CD4-positive, alpha-beta memory T cell (primary cell): ENCODE measurements around the gene DIPK1B. TPM values are rescaled to one million over a fixed set of nuclear protein-coding genes. Genes with fewer than 3 reads are reported as not detected.
A peak's percentile ranks its signal among the peaks of the same experiment; 100 is the strongest.
"Not testable (repeated sequence)": the region's sequence is repeated elsewhere in the genome, so short reads cannot be mapped to it uniquely, and the experiment has no call there.

Experiments
- CTCF ChIA-PET: fragments of 350-600 bp; sonication (Branson Sonifier 250); formaldehyde crosslinking; loops from one replicate; lab custom pipeline; 2021; ENCODE audit warnings: inconsistent platforms; ENCODE audit not compliant: partially characterized antibody; lab: Charles Lee
- POLR2A ChIA-PET: fragments of 350-600 bp; sonication (Branson Sonifier 250); formaldehyde crosslinking; loops from one replicate; lab custom pipeline; 2021; ENCODE audit not compliant: partially characterized antibody; lab: Charles Lee
- DNase-seq, 5 donors: peaks; one replicate each; pipeline versions ENCODE4 v3.0.0 to v3.0.0-alpha.2; 2020 to 2022; ENCODE audit warnings: mixed read lengths in 1 of 5
- H3K27ac ChIP-seq: one replicate; pipeline ENCODE4 v1.7.0; 2013; ENCODE audit warnings: low read depth, low read length
- H3K27me3 ChIP-seq: 2 replicates; pipeline ENCODE4 v1.7.0; 2013; ENCODE audit warnings: mild to moderate bottlenecking, low read length, moderate library complexity; ENCODE audit not compliant: insufficient read depth
- H3K36me3 ChIP-seq: 2 replicates; pipeline ENCODE4 v1.7.0; 2013; ENCODE audit warnings: mild to moderate bottlenecking, low read length, moderate library complexity; ENCODE audit not compliant: insufficient read depth
- H3K4me1 ChIP-seq: 2 replicates; pipeline ENCODE4 v1.7.0; 2013; ENCODE audit warnings: mild to moderate bottlenecking, low read length, moderate library complexity; ENCODE audit not compliant: insufficient read depth
- H3K4me3 ChIP-seq, 2 donors: one replicate each; pipeline ENCODE4 v1.7.0; 2013; ENCODE audit warnings: low read length in 2 of 2, mild to moderate bottlenecking in 1 of 2
- H3K9me3 ChIP-seq, 2 donors: one replicate each; pipeline ENCODE4 v1.7.0; 2013; ENCODE audit warnings: low read length in 2 of 2, control low read depth in 1 of 2; ENCODE audit not compliant: control insufficient read depth in 1 of 2
- H3K27ac Mint-ChIP-seq, 7 donors: one replicate each; pipeline ENCODE4 v1.8.0; 2020 to 2021; ENCODE audit warnings: mixed read lengths in 7 of 7, mild to moderate bottlenecking in 6 of 7, inconsistent platforms in 3 of 7, moderate library complexity in 3 of 7
- H3K27me3 Mint-ChIP-seq, 2 donors: one replicate each; pipeline ENCODE4 v1.8.0; 2020 to 2021; ENCODE audit warnings: mixed read lengths in 2 of 2
- H3K36me3 Mint-ChIP-seq, 2 donors: one replicate each; pipeline ENCODE4 v1.8.0; 2020 to 2021; ENCODE audit warnings: mixed read lengths in 2 of 2, inconsistent platforms in 1 of 2, mild to moderate bottlenecking in 1 of 2
- H3K4me1 Mint-ChIP-seq, 4 donors: one replicate each; pipeline ENCODE4 v1.8.0; 2020 to 2021; ENCODE audit warnings: mixed read lengths in 4 of 4, mild to moderate bottlenecking in 1 of 4
- H3K4me3 Mint-ChIP-seq, 8 donors: one replicate each; pipeline ENCODE4 v1.8.0; 2020 to 2021; ENCODE audit warnings: mixed read lengths in 8 of 8, mild to moderate bottlenecking in 7 of 8, moderate library complexity in 6 of 8, inconsistent platforms in 3 of 8
- H3K9me3 Mint-ChIP-seq, 8 donors: one replicate each; pipeline ENCODE4 v1.8.0; 2020 to 2021; ENCODE audit warnings: mixed read lengths in 8 of 8, mild to moderate bottlenecking in 5 of 8, inconsistent platforms in 3 of 8, moderate library complexity in 1 of 8
- intact Hi-C: fragments of 100-400 bp; cut with micrococcal nuclease; formaldehyde crosslinking; loops from one replicate; pipeline ENCODE4 v1.15.1; 2023
- polyA plus RNA-seq, 2 donors: library from polyadenylated mRNA; unstranded; fragments of 300-500 nt; fragmentation: Illumina TruSeq; gene quantifications; one replicate each; pipeline ENCODE4 v1.2.3, GENCODE V29; 2021
- total RNA-seq, 2 experiments: library from RNA; stranded (reverse); gene quantifications; one replicate each; pipeline ENCODE4 v1.2.3, GENCODE V29; 2021

The DIPK1B gene
- total and polyA plus RNA-seq, 4 experiments from 2014 or later, result not detected

DNA sequence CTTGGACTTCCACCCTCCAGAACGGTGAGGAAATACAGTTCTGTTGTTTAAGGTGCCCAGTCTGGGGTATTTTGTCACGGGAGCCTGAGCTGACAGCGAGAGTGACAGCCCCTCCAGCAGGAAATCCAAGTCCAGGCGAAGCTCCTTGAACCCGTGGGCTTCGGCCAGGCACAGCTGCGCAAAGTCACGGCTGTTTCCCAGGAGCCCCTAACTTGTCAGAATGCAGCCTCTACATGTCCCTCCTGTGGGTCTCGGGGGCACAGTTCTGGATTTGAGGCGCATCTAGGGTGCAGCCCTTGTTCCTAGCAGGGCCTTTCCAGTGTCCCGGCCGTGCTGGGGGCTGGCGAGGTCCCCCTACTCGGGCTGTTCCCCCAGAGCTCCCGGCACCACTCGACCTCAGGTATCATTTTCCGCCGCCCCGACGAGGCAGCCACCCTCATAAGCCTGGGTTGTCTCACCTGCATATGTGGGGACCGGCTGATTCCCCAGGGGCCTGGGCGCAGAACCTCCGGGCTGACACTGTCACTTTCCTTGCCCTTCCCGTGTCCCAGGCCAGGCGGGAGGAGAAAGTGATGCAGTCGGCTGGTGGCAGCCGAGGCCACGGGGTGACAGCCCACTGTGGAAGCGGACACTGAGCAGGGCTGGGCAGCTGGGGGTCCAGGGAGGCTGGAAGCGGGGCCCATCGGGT lies 41.1 kb downstream of the DIPK1B start:
- intact Hi-C loops, result no loop called here
- DNase-seq, result peak in 1 of 5 donors; percentile 20
- Histone ChIP-seq H3K36me3 (no peaks in the 10 kb centered on the region), H3K4me3 (no peak overlapping the region), H3K4me1 (no peaks in the 10 kb centered on the region), H3K27ac (no peak overlapping the region), H3K9me3 (peaks cover 0 to 6% of the 10 kb centered on the region in 2 donors), H3K27me3 (no peaks in the 10 kb centered on the region)
- ChIA-PET POLR2A (no interaction called here), CTCF (no interaction called here)
- no peak overlapping the region for H3K27ac Mint-ChIP-seq
- H3K4me1 Mint-ChIP-seq, result no peaks in the 10 kb centered on the region
- peaks cover 3 to 8% of the 10 kb centered on the region in 2 donors for H3K27me3 Mint-ChIP-seq
- H3K36me3 Mint-ChIP-seq, result peaks cover 0 to 4% of the 10 kb centered on the region in 2 donors
- H3K4me3 Mint-ChIP-seq, result no peak overlapping the region
- peaks cover 3 to 29% (median 21%) of the 10 kb centered on the region in 8 donors for H3K9me3 Mint-ChIP-seq

DNA sequence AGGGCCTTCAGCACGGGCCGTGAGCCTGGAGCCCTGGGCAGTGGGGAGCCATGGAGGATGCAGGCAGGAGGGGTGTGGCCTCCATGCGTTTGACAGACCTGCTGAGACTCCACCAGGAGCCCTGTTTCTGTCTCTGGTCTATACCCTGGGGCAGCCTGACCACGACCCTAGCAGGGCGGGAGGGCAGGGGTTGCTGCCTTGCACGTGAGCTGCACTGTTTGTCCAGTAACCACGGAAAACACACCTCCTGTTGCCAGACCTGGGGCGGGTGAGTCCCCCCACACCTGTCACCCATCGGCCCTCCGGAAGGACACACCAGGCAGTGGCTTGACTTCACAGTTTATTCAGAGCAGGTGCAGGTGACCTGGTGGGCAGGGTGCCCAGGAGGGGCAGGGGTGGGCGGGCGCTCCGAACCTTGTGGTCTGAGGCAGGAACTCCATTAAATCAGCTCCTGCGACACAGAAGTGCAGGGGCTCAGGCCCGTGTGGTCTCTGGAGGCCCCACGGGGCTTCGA lies 41.7 kb downstream of the DIPK1B start:
- H3K27ac ChIP-seq, result no peak overlapping the region
- Mint-ChIP-seq H3K27me3 (peaks cover 3 to 8% of the 10 kb centered on the region in 2 donors), H3K36me3 (peaks cover 0 to 4% of the 10 kb centered on the region in 2 donors), H3K4me1 (no peaks in the 10 kb centered on the region), H3K27ac (no peak overlapping the region), H3K9me3 (peaks cover 3 to 29% (median 21%) of the 10 kb centered on the region in 8 donors), H3K4me3 (no peak overlapping the region)
- no peaks in the 10 kb centered on the region for H3K27me3 ChIP-seq
- intact Hi-C loops, result no loop called here
- CTCF ChIA-PET, result no interaction called here
- H3K4me1 ChIP-seq, result no peaks in the 10 kb centered on the region
- H3K9me3 ChIP-seq, result peaks cover 0 to 6% of the 10 kb centered on the region in 2 donors
- H3K36me3 ChIP-seq, result no peaks in the 10 kb centered on the region
- DNase-seq, result no peak
- H3K4me3 ChIP-seq, result no peak overlapping the region
- POLR2A ChIA-PET, result no interaction called here

DNA sequence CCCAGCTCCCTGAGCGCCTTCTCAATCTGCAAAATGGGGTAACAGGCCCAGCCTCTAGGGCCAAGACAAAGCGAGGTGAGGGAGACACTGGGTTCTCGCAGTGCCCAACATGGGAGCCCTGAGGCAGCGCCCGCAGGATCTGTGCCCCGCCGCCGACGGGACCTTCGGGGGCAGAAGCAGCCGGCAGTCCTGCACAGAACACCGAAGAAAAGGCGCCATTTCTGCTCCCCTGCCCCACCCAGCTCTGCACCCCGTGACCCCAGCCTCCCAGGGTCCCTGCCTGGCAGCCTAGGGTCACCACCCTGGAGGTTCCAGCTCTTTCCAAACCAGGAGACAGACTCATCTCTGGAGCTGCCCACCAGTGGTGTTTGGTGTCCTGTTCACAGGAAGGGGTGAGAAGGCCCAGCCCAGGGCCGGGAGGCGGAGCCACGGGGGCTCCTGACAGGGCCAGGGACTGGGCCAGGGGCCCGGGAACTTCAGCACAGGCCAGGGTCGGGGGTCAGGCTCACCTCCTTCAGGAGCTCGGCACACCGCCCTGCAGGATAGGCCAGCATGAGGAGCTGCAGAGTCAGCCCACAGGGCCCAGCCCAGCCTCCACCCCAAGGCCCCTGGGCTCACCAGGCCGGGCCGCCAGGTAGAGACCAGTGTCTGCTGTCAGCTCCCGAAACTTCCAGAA lies 42.4 kb downstream of the DIPK1B start:
- peak in 1 of 5 donors; percentile 27 for DNase-seq
- CTCF ChIA-PET, result interaction anchor here (0.9 kb wide), 1 partner anchor 17 kb away, joined by 4 read pairs; no protein-coding TSS in a partner anchor
- H3K4me1 Mint-ChIP-seq, result no peaks in the 10 kb centered on the region

DNA sequence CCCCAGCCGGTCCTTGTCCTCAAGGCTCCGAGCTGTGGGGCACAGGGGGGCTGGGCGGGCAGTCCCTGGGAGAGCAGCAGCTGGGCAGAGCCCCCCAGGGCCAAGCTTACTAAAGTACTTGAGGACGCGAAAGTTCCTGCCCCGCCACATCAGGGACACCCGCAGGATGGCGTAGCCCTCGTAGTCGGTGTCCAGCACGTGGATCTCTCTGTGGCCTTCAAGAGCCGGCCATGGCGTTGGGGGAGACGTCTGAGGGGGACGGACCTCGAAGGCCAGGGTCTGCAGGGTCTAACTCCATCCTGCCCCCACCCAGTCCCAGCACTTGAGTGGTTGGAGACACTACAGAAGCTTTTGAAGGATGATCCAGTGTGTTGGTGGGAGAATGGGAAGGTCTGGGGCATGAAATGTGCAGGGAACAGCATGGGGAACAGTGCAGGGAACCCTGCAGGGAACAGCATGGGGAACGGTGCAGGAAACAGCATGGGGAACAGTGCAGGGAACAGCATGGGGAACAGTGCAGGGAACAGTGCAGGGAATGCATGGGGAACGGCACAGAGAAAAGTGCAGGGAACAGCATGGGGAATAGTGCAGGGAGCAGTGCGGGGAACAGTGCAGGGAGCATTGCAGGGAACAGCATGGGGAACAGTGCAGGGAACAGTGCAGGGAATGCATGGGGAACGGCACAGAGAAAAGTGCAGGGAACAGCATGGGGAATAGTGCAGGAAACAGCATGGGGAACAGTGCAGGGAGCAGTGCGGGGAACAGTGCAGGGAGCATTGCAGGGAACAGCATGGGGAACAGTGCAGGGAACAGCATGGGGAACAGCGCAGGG lies 43.1 kb downstream of the DIPK1B start:
- H3K4me3 Mint-ChIP-seq, H3K27me3 ChIP-seq, intact Hi-C loops, H3K4me1 Mint-ChIP-seq, H3K4me1 ChIP-seq, H3K36me3 ChIP-seq, H3K4me3 ChIP-seq, H3K27ac ChIP-seq, H3K9me3 ChIP-seq, H3K36me3 Mint-ChIP-seq: not testable (repeated sequence)
- H3K27me3 Mint-ChIP-seq, result peaks cover 5 to 11% of the 10 kb centered on the region in 2 donors
- CTCF ChIA-PET, result interaction anchor here (0.9 kb wide), 1 partner anchor 16 kb away, joined by 4 read pairs; no protein-coding TSS in a partner anchor
- DNase-seq, result peak in 1 of 5 donors; percentile 29
- H3K9me3 Mint-ChIP-seq, result peaks cover 3 to 29% (median 20%) of the 10 kb centered on the region in 8 donors
- H3K27ac Mint-ChIP-seq, result peak overlapping the region in 1 of 7 donors; percentile 53
- POLR2A ChIA-PET, result interaction anchor here (0.5 kb wide), 1 partner anchor 29 kb away, joined by 6 read pairs; no protein-coding TSS in a partner anchor

More for the DNA sequence above, 42.4 kb downstream of the DIPK1B start:
- Mint-ChIP-seq H3K4me3 (no peak overlapping the region), H3K27me3 (peaks cover 3 to 9% of the 10 kb centered on the region in 2 donors), H3K36me3 (peaks cover 0 to 4% of the 10 kb centered on the region in 2 donors), H3K9me3 (peaks cover 3 to 29% (median 21%) of the 10 kb centered on the region in 8 donors), H3K27ac (no peak overlapping the region)
- POLR2A ChIA-PET, result no interaction called here
- no peaks in the 10 kb centered on the region for H3K27me3 ChIP-seq
- intact Hi-C loops, result no loop called here
- no peaks in the 10 kb centered on the region for H3K36me3 ChIP-seq
- H3K4me3 ChIP-seq, result no peak overlapping the region
- H3K9me3 ChIP-seq, result peaks cover 0 to 6% of the 10 kb centered on the region in 2 donors
- no peak overlapping the region for H3K27ac ChIP-seq
- H3K4me1 ChIP-seq, result no peaks in the 10 kb centered on the region

DNA sequence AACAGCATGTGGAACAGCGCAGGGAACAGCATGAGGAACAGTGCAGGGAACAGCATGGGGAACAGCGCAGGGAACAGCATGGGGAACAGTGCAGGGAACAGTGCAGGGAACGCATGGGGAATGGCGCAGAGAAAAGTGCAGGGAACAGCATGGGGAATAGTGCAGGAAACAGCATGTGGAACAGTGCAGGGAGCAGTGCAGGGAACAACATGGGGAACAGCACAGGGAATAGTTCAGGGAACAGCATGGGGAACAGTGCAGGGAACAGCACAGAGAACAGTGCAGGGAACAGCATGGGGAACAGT lies 43.7 kb downstream of the DIPK1B start:
- Mint-ChIP-seq H3K4me3 (no peak overlapping the region), H3K9me3 (peaks cover 3 to 26% (median 19%) of the 10 kb centered on the region in 8 donors), H3K27ac (no peak overlapping the region), H3K4me1 (peaks cover 0 to 2% (median under 1%) of the 10 kb centered on the region in 4 donors), H3K36me3 (peaks cover 0 to 4% of the 10 kb centered on the region in 2 donors), H3K27me3 (peaks cover 5 to 11% of the 10 kb centered on the region in 2 donors)
- no peak overlapping the region for H3K4me3 ChIP-seq
- H3K27ac ChIP-seq, result no peak overlapping the region
- H3K4me1 ChIP-seq, result no peaks in the 10 kb centered on the region
- H3K27me3 ChIP-seq, result no peaks in the 10 kb centered on the region
- ChIA-PET CTCF (no interaction called here), POLR2A (interaction anchor here (0.5 kb wide), 1 partner anchor 29 kb away, joined by 6 read pairs; no protein-coding TSS in a partner anchor)
- peaks cover 0 to 6% of the 10 kb centered on the region in 2 donors for H3K9me3 ChIP-seq
- H3K36me3 ChIP-seq, result no peaks in the 10 kb centered on the region
- DNase-seq, result no peak
- intact Hi-C loops, result no loop called here

DNA sequence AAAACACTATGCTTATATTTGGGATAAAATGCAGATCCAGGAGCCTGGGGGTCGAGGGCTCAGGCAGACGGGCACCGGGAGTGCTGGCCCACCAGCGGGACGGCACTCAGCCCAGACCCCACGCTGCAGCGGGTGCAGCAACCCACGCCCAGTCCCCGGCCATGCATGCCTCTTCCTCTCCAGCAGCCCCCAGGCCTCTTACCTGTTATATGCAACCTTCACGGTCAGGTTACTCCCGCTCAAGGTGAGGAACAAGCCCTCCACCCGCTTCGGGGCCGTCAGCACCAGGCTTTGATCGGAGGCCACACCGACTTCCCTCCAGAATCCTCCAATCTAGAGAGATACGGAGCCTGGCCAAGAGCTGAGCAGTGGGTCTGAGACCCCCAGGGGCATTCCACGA lies 44.5 kb downstream of the DIPK1B start:
- no peaks in the 10 kb centered on the region for H3K4me1 ChIP-seq
- Mint-ChIP-seq H3K36me3 (peaks cover 0 to 4% of the 10 kb centered on the region in 2 donors), H3K9me3 (peaks cover 0 to 19% (median 13%) of the 10 kb centered on the region in 8 donors), H3K27me3 (peaks cover 5 to 9% of the 10 kb centered on the region in 2 donors), H3K4me3 (no peak overlapping the region), H3K4me1 (peaks cover 0 to 2% (median under 1%) of the 10 kb centered on the region in 4 donors), H3K27ac (no peak overlapping the region)
- no peak overlapping the region for H3K27ac ChIP-seq
- peaks cover 0 to 5% of the 10 kb centered on the region in 2 donors for H3K9me3 ChIP-seq
- ChIA-PET CTCF (no interaction called here), POLR2A (no interaction called here)
- H3K36me3 ChIP-seq, result no peaks in the 10 kb centered on the region
- H3K4me3 ChIP-seq, result no peak overlapping the region
- intact Hi-C loops, result no loop called here
- H3K27me3 ChIP-seq, result no peaks in the 10 kb centered on the region
- peak in 1 of 5 donors; percentile 7 for DNase-seq
